Measurements from ENCODE around the gene CDH16. TPM values are rescaled to one million over a fixed set of nuclear protein-coding genes. Genes with fewer than 3 reads are reported as not detected.
A peak's percentile ranks its signal among the peaks of the same experiment; 100 is the strongest.

The CDH16 gene
- total and polyA plus RNA-seq, 2 of the 13 experiments (the other 11 are each of a cell fraction or from before 2014, with no cell fraction given), result 2.7 to 3.9 TPM

- TF ChIP-seq FOXA1 (IDR thresholded peaks at IDR 0.05) (no peak), FOXA1 (CRISPR knock-in tag; IDR thresholded peaks at IDR 0.05) (no peak), PAXIP1 (CRISPR knock-in tag; conservative IDR thresholded peaks at IDR 0.05) (peak; percentile 47; the same call in 1 of the 2 replicates), PPARG (CRISPR knock-in tag; conservative IDR thresholded peaks at IDR 0.05) (no peak), ZNF816 (CRISPR knock-in tag; IDR thresholded peaks at IDR 0.05; ENCODE audit: borderline replicate concordance) (no peak), ZNF142 (CRISPR knock-in tag; IDR thresholded peaks at IDR 0.05) (no peak), JUND (CRISPR knock-in tag; IDR thresholded peaks at IDR 0.05) (peak; percentile 74; the same call in 1 of the 2 replicates), FOSL2 (CRISPR knock-in tag; IDR thresholded peaks at IDR 0.05) (peak; percentile 72; the same call in 1 of the 2 replicates), GPN1 (CRISPR knock-in tag; IDR thresholded peaks at IDR 0.05; ENCODE audit: borderline replicate concordance) (no peak), ATF7 (IDR thresholded peaks at IDR 0.05) (no peak), ATF7 (CRISPR knock-in tag; IDR thresholded peaks at IDR 0.05) (peak; percentile 55; the same call in 1 of the 2 replicates), KAT8 (CRISPR knock-in tag; IDR thresholded peaks at IDR 0.05) (peak; percentile 29; the same call in 1 of the 2 replicates), SAP130 (CRISPR knock-in tag; IDR thresholded peaks at IDR 0.05; ENCODE audit: low read depth) (peak; percentile 56; the same call in 1 of the 2 replicates), FOXK2 (IDR thresholded peaks at IDR 0.05) (no peak), SRSF1 (optimal IDR thresholded peaks at IDR 0.05; ENCODE audit: low read depth, low read length) (peak; percentile 15), GATAD2A (CRISPR knock-in tag; IDR thresholded peaks at IDR 0.05) (peak; percentile 44)
- TF ChIP-seq, protein P1, sequence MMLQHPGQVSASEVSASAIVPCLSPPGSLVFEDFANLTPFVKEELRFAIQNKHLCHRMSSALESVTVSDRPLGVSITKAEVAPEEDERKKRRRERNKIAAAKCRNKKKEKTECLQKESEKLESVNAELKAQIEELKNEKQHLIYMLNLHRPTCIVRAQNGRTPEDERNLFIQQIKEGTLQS (CRISPR knock-in tag; IDR thresholded peaks at IDR 0.05), result peak; percentile 88
- TF ChIP-seq, protein P2, sequence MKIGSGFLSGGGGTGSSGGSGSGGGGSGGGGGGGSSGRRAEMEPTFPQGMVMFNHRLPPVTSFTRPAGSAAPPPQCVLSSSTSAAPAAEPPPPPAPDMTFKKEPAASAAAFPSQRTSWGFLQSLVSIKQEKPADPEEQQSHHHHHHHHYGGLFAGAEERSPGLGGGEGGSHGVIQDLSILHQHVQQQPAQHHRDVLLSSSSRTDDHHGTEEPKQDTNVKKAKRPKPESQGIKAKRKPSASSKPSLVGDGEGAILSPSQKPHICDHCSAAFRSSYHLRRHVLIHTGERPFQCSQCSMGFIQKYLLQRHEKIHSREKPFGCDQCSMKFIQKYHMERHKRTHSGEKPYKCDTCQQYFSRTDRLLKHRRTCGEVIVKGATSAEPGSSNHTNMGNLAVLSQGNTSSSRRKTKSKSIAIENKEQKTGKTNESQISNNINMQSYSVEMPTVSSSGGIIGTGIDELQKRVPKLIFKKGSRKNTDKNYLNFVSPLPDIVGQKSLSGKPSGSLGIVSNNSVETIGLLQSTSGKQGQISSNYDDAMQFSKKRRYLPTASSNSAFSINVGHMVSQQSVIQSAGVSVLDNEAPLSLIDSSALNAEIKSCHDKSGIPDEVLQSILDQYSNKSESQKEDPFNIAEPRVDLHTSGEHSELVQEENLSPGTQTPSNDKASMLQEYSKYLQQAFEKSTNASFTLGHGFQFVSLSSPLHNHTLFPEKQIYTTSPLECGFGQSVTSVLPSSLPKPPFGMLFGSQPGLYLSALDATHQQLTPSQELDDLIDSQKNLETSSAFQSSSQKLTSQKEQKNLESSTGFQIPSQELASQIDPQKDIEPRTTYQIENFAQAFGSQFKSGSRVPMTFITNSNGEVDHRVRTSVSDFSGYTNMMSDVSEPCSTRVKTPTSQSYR (CRISPR knock-in tag; IDR thresholded peaks at IDR 0.05; ENCODE audit: borderline replicate concordance), result peak; percentile 98
These were observed 18.6 kb downstream of the CDH16 start (continued) for GRCh38 chr16:66899945-66900710.

Measured in HepG2 (cell line).